Cardiac septum (tissue), 1 donor: ENCODE data around the gene ST6GALNAC3. TPM values are rescaled to one million over a fixed set of nuclear protein-coding genes. Genes with fewer than 3 reads are reported as not detected.
"Not testable (repeated sequence)": the region's sequence is repeated elsewhere in the genome, so short reads cannot be mapped to it uniquely, and the experiment has no call there.

Experiments used
- DNase-seq: peaks from one replicate; pipeline ENCODE4 v3.0.0-alpha.2; 2020; ENCODE audit warnings: low spot score
- intact Hi-C: fragments of 100-400 bp; cut with DNase I; formaldehyde crosslinking; loops from one replicate; pipeline ENCODE4 v1.14.0; 2022
- total RNA-seq: library from RNA; stranded (reverse); fragmentation: NEBNext Ultra II Directional; extraction: Animal tissue kit (Norgen Biotek cat#: 25700); gene quantifications from one replicate; pipeline ENCODE4 v1.2.1, GENCODE V29; 2021
- donor health status: DM: no; HTN: no; CAD: no.

The ST6GALNAC3 gene
- total RNA-seq, 1 donor from 2014 or later: 4.1 TPM

GRCh38 chr1:76101548-76101947 lies 27.0 kb downstream of the ST6GALNAC3 start:
- DNase-seq: no peak
- intact Hi-C loops: no loop called here

GRCh38 chr1:76102046-76102445 lies 27.5 kb downstream of the ST6GALNAC3 start:
- DNase-seq: no peak
- intact Hi-C loops: no loop called here

GRCh38 chr1:76103034-76103433 lies 28.5 kb downstream of the ST6GALNAC3 start:
- intact Hi-C loops: no loop called here
- DNase-seq: no peak

GRCh38 chr1:76105372-76105771 lies 30.8 kb downstream of the ST6GALNAC3 start:
- intact Hi-C loops: no loop called here
- DNase-seq: no peak

GRCh38 chr1:76106251-76106650 lies 31.7 kb downstream of the ST6GALNAC3 start:
- intact Hi-C loops: no loop called here
- no peak for DNase-seq

GRCh38 chr1:76106719-76107235 lies 32.2 kb downstream of the ST6GALNAC3 start:
- DNase-seq: no peak
- intact Hi-C loops: no loop called here

GRCh38 chr1:76109404-76109803 lies 34.9 kb downstream of the ST6GALNAC3 start:
- intact Hi-C loops: no loop called here
- no peak for DNase-seq

- intact Hi-C loops: no loop called here
Measured at GRCh38 chr1:76109901-76110560, 35.5 kb downstream of the ST6GALNAC3 start.

GRCh38 chr1:76110666-76111065 lies 36.1 kb downstream of the ST6GALNAC3 start:
- intact Hi-C loops: no loop called here

More at GRCh38 chr1:76109901-76110560, 35.5 kb downstream of the ST6GALNAC3 start:
- no peak for DNase-seq

GRCh38 chr1:76112321-76112720 lies 37.8 kb downstream of the ST6GALNAC3 start:
- DNase-seq: not testable (repeated sequence)

More at GRCh38 chr1:76110666-76111065, 36.1 kb downstream of the ST6GALNAC3 start:
- DNase-seq: no peak

GRCh38 chr1:76113446-76113845 lies 38.9 kb downstream of the ST6GALNAC3 start:
- DNase-seq: no peak
- intact Hi-C loops: no loop called here

More at GRCh38 chr1:76112321-76112720, 37.8 kb downstream of the ST6GALNAC3 start:
- intact Hi-C loops: not testable (repeated sequence)

- no peak for DNase-seq
- intact Hi-C loops: no loop called here
Measured at GRCh38 chr1:76115171-76115570, 40.6 kb downstream of the ST6GALNAC3 start.

- intact Hi-C loops: no loop called here
- no peak for DNase-seq
Measured at GRCh38 chr1:76121850-76122249, 47.3 kb downstream of the ST6GALNAC3 start.

- intact Hi-C loops: no loop called here
- DNase-seq: no peak
Measured at GRCh38 chr1:76122271-76122670, 47.7 kb downstream of the ST6GALNAC3 start.

- DNase-seq, intact Hi-C loops: not testable (repeated sequence)
Measured at GRCh38 chr1:76123411-76124064, 49.0 kb downstream of the ST6GALNAC3 start.

- intact Hi-C loops: no loop called here
- no peak for DNase-seq
Measured at GRCh38 chr1:76124196-76124595, 49.6 kb downstream of the ST6GALNAC3 start.

GRCh38 chr1:76125473-76126219 lies 51.1 kb downstream of the ST6GALNAC3 start:
- intact Hi-C loops: no loop called here
- DNase-seq: no peak

GRCh38 chr1:76128096-76128495 lies 53.5 kb downstream of the ST6GALNAC3 start:
- intact Hi-C loops: no loop called here
- no peak for DNase-seq

- no peak for DNase-seq
- intact Hi-C loops: no loop called here
Measured at GRCh38 chr1:76129731-76130130, 55.2 kb downstream of the ST6GALNAC3 start.

- DNase-seq: no peak
- intact Hi-C loops: no loop called here
Measured at GRCh38 chr1:76130992-76131391, 56.4 kb downstream of the ST6GALNAC3 start.
